NCI-H1417 (cell line): ENCODE data around the gene ECEL1.

Source experiments
- DNase-seq, 3 experiments: peaks; one replicate each; lab custom pipeline; 2025; lab: John Stamatoyannopoulos, UW

Gene ECEL1

DNA sequence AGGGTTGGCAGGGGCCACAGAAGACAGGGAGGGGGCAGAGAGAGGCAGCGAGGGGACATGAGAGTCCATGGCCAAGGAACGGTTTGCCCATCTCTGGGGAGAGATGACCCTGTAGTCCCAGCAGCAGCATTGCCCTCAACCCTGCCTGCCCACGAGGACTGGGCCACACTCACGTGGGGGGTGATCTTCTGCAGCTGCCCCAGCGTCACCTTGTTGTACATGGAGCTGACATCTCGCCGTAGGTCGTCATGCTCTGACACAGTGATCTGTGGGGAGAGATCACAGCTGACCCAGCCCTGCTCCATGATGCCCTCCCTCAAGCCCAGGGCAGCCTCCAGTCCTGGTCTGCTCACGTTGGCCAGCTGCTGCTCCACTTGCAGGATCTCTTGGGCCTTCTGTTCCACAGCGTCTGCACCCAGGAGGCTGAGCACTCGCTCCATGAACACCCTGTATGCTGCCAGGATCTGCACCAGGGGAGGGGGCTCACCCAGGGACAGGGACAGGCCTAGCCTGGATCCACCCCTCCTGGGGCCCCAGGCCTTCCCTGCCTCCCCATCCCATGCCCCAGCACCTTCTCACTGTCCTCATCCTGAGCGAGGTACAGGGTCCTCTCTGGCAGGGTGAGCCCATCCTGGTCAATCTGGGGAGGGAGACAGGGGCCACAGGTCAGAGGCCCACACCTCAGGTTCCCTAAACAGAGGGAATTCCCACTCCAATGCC is 2.8 kb downstream of the ECEL1 start:
- no peak for DNase-seq

DNA sequence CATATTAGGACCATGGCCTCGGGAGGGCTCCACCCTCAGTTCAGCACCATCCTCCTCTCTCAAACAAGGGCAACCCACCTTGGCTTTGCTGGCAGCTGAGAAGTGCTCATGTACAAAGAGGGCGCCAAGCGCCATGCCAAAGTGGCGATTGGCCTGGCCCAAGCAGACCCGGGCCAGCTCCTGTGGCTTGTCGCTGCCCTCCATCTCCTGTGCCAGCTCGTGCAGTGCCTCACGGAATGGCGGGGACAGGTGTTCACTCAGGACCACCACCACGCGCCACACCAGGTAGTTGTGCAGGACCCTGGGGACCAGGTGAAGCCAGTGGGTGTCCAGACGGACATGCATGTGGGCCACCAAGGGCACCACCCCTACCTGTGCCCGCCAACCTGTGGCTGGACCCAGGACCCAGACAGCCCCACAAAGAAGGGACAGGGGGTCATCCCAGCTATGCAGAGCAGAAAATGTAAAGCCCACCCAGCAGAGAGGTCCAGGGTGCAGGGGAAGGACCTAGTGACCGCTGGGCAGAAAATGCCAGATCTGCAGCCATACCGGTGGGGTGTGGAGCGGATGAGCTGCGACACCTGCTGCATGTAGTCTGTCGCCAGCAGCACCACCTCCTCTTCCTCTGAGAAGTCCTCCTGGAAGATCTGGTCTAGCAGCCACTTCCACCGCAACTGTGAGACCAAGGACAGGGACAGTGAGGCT is 3.6 kb downstream of the ECEL1 start:
- no peak for DNase-seq

DNA sequence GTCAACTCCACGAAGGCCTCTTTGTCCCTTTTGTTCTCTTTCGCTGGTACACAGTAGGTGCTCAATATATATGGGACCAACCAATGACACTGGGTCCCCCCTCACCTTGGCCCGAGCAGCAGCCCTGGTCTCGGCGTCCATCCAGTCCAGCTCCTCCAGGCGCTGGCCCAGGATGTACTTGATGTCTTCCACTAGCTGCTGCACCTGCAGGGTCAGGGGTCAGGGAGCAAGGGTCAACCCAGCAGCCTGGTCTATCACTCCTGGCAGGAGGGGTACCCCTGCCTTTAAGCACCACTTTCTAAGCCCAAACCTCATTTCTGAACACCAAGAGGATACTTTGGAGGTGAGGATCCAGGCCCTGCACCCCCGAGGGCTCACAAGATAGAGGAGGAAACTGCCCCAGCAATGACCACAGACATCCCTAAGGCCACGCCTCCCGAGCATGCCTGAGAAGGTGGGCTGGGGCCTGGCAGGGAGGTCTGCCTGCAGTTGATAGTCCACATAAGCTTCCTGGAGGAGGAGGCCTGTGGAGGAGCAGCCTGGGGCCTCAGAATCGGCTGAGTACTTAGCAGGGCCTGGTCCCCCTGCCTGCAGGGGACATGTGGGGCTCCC is 4.2 kb downstream of the ECEL1 start:
- no peak for DNase-seq

DNA sequence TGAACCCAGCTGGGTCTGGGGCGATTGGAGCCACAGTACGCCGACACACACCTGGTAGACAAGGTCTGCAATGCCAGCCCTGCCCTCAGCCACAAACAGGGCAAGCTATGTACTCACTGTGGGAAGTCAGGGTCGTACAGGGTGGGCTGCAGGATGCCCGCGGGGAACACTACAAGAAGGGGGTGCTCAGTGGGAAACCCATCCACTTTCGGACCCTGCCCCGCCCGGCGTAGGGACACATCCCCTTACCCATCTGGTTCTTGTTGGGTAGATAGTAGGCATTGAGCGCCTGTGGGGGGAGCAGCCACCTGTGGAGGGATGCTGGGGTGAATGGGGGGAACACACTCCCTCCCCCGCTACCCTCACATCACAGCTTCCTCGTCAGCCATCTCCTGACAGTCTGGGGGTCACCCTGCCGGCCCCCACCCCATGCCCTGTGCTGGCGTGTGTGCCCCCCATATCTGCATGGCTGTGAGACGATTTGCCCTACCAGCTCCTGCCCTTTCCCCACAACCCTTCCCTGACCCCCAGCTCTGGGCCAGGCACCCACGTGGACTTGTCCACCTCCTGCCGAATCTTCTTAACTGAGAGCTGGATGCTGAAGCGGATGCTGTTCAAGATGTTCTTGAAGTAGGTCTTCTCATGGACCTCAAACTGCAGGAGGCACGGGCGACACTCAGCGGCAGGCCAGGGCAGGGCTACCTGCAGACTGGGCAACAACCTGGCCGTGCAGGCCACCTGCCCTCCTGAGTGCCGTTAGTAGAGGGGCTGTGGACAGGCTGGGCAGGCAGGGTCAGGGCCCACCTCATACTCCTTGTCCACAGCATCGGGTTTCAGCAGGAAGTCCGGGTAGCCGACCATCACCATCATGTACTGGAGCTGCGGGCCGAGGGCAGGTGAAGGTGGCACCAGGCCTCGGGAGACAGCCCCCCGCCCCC is 5.1 kb downstream of the ECEL1 start:
- no peak for DNase-seq

DNA sequence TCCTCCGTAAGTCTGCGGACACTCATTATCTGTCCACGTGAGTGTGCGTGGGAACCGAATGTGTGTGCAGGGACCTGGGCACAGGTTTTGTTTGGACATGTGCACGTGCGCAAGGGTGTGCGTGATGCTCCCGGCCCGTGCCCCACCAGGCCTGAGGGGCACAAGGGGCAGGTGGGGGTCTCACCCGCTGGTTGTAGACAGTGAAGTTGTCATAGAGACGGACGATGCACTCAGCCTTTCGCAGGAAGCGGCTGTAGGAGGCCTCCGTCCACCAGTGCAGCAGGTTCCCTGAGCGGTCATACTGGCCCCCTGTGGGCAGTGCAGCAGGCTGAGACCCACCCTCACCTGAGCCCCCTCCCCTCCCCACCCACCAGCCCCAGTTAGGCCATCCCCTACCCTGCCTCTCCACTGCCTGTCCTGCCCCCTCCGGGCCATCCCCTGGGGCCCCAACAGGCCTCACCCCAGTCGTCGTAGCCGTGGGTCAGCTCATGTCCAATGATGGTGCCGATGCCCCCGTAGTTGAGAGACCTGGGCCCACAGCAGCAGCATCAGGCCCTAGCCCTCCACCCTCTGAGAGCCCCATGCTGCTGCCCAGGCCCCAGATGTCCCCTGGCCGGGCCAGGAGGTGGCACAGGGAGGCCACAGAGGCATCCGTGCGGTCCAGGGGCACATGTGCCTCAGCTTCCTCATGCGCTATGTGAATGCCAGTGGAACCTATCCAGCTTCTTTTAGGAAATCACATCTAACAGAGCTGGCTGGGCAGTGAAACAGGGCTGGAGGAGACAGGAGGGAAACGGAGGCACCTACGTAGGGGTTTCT is 6.1 kb downstream of the ECEL1 start:
- DNase-seq: no peak

DNA sequence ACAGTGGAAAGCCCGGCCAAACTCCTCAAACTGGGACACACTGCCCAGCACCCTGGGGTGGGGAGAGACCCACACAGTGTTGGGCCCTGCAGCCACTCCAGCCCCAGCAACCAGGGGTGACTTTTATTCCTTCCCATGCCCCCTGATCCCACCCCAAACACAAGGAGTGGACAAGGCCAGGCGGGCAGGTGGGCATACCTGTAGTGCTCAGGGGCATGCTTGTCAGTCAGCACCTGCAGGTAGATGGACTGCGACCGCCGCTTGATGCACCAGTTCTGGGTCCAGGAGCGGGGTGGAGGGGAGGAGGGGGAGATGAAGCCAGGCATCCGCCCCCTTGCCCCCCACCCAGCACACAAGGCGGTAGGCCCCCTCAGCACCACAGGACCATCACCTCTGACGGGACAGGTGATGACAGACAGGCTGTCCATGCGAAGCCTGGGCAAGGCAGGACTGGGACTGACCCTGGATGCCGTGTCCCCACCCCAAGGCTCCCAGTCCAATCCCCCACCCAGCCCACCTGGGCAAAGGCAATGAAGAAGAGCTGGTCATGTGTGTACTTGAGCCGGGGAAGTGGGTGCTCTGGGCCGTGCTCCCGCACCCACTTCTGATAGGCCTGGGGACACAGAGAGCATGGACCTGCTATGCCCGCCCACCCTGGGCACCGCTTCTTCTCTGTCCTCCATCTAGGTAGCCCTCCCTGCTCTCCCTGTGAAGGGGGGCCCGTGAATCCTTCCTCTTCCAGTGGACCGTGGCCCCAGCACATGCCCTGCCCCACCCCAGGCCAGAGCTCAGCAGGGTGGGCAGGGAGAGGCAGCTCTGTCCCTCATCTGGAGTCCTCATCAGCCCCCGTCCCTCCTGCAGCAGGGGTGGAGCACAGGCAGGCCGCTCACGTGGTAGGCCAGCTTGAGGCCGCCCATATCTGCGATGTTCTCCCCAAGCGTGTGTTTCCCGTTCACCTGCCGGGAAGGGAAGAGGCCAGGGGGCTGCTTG is 7.1 kb downstream of the ECEL1 start:
- DNase-seq: no peak

DNA sequence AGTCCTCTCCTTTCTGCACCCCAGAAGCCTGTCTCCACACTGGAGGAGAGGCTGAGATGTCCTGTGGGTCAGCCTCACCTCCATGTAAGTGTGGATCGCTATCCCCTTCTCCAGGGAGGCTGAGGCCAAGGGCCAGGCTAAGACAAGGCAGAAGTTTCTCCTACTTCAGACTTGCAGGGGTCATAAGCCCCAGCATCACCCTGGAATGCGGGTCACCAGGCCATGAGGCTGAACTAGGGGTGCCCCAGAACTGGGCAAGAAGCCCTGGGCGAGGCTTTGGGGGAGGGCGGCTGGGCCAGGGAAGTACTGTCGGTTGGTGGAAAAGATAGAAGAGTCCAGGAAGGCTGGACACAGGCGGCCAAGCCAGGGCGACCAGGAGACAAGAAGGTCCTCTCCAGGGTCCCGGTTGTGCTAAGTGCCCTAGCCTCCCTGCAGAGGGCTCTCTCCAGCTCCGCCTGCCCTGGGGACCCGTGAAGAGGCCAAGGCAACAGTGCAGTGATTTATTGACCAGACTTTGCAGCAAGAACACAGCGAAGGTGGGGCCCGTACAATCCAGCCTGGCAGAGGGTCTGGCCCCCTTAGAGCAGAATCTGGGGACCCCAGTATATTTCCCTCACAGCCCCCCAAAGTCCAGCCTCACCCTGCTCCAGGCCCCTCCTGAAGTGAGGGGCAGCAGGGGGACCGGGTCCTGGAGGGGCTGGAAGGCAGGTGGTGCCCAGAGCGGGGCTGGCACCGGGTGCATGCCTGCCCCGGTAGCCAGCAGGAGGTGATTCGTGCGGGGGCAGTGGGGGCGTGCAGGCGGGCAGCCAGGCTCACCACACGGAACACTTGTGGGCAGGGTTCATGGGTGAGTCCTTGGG is 8.1 kb downstream of the ECEL1 start:
- DNase-seq: no peak

DNA sequence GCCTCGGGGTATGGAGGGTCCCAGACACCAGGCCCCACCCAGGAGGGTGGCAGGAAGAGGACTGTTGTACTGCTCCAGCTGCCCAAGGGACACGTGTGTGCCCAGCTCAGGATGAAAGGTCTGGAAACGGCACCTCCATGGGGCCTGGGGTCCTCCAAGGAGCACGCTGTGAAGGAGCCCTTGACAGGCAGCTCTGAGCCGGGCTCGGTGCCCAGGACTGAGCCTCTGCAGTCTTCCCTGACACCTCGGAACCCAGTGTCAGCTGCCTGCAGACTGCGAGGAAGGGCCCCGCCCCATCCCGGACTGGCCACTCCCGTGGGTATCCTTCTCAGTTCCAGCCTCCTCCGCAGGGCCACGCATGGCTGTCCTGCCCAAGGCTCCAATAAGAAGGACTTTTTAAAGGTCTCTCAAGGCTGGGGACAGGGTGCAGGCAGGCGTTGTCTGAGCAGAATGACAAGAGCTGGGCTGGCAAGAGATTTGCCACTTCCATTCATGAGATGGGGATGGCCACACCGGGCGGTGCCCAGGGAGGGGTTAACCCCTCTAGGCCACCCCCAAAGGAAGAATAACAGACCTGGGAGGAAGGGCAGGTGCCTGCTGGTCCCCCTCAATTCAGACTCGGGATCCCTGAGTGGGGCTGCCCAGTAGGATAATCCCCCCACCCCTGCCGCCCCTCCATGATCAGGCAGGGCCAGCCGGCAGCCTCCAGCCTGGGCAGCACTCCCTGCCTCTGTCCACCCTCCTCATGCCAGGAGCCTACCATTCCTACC is 8.9 kb downstream of the ECEL1 start:
- DNase-seq: no peak

DNA sequence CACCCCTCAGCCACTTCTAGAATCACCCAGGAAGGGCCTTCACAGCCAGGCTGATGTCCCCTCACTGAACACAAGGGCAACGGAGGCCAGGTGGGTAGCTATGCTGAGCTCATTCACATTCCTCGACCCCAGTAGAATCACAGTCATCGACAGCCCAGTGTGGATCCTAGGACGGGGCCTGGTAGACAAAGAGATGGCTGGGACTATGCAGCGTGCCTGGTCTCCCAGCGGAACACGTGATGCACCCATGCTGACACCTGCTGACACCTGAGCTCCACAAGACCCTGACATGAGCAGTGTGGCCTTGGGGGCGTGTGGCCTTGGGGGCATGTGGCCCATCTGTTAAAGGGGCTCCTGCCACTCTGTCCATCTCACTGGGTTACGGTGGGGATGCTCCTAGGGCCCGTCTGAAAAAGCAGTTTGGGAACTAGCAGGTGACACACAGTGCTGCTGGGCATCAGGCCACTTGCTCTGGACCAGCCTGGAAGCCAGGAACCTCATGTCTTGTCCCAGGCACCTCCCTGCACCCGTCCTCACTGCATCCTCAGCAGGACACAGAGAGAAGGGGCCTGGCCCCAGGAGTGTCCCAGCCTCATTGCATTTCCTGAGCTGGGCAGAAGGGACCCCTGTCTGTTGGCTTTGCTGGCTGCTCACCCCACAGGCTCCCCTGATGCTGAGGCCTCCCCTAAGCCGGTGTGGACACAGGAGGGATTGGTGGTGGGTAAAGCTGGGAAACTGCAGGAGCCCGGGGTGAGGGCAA is 9.7 kb downstream of the ECEL1 start:
- no peak for DNase-seq

DNA sequence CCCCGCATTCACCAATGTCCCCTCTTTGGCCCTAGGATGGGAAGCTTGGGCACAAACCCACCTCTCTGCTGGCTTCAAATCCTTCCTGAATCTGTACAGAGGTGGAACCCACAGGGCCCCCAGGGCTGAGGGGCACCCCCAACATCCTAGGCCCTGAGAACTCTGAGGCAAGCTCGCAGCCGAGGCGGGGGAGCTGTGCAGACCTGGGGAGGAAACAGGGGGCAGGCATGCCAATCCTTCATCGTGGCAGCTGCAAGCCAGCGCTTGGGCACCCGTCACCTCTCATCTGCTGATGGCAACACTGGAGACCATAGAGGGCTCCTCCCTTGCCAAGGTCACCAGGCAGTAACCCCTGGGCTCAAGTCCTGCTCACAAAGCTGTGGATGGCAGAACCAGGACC is 10.8 kb downstream of the ECEL1 start:
- no peak for DNase-seq

DNA sequence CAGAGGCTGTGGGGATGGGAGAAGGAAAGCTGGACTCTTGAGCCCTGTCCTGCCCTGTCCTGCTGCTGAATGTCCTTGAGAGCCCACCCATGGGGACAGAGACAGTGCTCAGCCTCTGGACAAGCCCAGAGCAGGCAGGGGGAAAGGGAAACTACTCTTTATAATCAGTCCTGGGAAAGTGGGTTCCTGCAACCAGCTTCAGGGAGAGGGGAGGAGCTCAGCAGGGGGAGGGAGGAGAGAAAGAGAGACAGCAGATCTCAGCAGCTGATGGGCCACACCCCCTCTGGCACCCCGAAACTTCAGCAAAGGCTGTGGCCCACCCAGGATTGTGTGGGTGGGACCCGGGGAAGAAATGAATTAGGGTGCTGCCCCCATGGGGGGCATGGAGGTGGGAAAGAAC is 11.6 kb downstream of the ECEL1 start:
- no peak for DNase-seq

DNA sequence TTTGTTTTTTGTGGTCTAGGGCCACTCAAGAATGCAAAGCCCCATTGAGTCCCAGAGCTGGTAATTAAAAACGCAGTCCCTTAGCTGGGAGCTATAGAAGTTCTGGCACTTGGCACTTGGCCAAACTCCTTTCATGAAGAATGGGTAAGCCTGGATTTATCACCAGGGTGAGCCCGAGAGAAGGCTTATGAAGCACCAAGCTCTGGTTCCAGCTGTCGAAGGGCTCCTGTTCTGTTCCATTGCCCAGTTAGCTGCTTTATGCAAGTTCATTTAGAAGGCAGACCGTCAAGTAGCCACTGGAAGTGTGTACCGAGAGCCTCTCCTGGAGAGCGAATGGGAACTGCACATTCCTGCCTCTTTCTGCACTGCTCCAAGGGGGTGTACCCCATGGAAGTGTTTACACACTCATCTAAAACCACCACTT is 14.2 kb downstream of the ECEL1 start:
- peak; percentile 71 to 94 (median 87) for DNase-seq

DNA sequence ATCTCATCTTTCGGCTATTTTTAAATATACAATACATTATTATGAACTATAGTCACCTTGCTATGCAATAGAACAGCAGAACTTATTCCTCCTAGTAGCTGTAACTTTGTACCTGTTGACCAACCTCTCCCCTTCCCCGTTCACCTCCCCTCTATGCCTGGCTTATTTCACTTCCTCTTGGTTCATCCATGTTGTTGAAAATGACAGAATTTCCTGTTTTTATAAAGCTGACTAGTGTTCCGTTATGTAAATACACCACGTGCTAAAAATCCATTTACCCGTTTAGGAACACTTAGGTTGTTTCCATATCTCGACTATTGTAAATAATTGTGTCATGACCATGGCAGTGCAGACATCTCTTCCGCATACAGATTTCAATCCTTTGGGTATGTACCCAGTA is 21.4 kb downstream of the ECEL1 start:
- no peak for DNase-seq

DNA sequence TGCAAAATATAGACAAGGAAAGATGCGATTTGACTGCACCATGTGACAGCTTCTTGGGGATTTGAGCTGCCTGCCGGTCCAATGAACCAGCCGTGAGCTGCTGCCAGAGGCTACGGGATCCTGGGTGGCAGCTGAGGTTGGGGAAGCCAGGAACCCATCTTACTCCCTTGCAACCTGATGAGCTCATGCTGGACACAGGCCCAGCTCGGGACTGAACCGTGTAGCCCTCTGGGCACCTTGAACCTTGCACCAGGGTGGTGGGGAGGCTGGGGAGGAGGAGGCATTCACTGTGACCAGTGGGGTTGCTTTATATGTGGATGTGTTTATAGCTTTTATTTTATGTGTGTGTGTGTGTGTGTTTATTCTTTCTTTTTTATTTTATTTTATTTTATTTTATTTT is 22.6 kb downstream of the ECEL1 start:
- no peak for DNase-seq

DNA sequence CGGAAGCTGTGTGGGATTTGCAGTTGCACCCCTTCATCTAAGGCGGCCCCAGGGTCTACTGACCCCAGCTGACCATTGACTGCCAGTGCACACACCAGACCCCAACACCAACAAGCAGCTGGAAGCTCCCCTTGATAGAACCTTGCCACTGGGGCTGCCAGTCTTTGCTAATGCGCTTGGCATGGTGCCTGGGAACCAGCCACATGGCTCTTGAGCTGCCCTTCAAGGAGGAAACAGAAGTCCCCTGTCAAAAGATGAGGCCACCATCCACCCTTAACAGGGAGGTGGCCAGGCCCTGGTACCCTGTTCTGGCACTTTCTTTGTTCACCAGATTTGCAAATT is 23.1 kb downstream of the ECEL1 start:
- no peak for DNase-seq

DNA sequence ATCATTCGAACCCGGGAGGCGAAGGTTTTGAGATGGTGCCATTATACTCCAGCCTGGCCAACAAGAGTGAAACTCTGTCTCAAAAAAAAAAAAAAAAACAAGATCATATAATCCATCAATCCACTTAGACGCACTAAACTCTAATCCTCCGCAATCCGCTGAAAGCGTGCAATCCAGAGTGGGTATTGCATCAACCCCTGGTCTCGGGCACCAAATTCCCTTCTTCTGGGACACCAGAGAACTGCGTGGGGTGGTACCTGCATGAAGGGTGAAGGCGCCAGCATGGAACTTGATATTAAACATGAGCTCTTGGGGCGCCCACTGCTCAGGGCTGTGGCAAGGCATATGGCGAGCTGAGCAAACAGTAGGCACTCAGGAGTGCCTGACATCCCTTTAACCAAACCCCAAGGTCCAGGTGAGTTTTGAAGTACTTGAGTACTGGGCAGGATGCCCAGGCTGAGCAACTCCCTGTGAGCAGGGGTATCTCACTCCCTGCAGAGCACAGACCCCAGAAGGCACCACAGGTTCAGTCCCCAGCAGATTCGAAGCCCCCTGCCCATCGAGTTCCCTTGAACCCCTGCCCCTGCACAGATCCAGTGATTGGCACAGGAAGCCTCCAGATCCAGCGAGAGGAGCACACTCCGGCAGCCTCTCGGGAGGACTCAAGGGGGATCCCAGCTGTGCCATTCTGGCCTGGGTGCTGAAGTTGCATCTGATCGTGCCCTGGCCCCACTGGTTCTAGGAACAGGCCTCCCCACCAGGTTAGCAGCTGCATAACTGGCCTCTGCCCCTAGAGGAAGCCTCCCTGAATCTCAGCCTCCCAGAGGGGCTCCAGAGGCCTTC is 23.7 kb downstream of the ECEL1 start:
- no peak for DNase-seq

DNA sequence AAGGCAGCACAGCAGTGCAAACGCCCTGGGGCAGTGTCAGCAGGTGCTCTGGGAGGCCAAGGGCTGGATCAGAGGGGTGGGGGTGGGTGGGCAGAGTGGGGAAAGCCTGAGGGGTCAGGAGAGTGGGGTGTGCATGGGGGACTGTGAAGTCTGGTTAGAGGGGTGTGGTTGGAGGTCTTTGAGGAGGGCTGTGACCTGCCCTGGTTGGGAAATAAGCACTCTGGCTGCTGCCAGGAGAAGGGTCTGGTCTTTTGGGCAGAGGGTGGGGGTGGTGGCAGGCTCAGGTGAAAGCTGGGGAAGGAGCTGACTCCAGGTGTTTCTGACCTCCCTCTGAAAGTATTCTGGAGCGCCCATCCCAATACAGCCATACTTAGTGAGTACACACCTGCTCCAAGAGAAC is 27.5 kb downstream of the ECEL1 start:
- no peak for DNase-seq
